Loucy (cell line): ENCODE measurements around the gene C1QTNF9.
A peak's percentile ranks its signal among the peaks of the same experiment; 100 is the strongest.

Source experiments
- H2AFZ ChIP-seq: fragments of 200-600 bp; sonication (generic); 2 replicates; pipeline ENCODE4 v1.6.0; 2016; ENCODE audit warnings: antibody characterized with exemption, mild to moderate bottlenecking, low read length, moderate library complexity
- H3F3A ChIP-seq: fragments of 200-600 bp; 2 replicates; pipeline ENCODE4 v1.6.0; 2016; ENCODE audit warnings: antibody characterized with exemption, low read depth, mild to moderate bottlenecking
- H3K27me3 ChIP-seq: fragments of 200-600 bp; sonication (generic); 2 replicates; pipeline ENCODE4 v1.6.1; 2014; ENCODE audit warnings: low read length, mild to moderate bottlenecking; ENCODE audit not compliant: insufficient read depth, poor library complexity, severe bottlenecking
- H3K36me3 ChIP-seq: fragments of 200-600 bp; sonication (generic); 2 replicates; pipeline ENCODE4 v1.6.1; 2016; ENCODE audit warnings: low read length; ENCODE audit not compliant: insufficient read depth
- H3K4me1 ChIP-seq: fragments of 200-600 bp; sonication (generic); 2 replicates; pipeline ENCODE4 v1.5.1; 2014; ENCODE audit warnings: low read length, mild to moderate bottlenecking; ENCODE audit not compliant: insufficient read depth, poor library complexity, severe bottlenecking
- H3K4me2 ChIP-seq: fragments of 200-600 bp; sonication (generic); 2 replicates; pipeline ENCODE4 v1.6.0; 2014; ENCODE audit warnings: antibody characterized with exemption, low read length, low read depth, mild to moderate bottlenecking; ENCODE audit not compliant: poor library complexity, severe bottlenecking
- H3K4me3 ChIP-seq: fragments of 200-600 bp; sonication (generic); 2 replicates; pipeline ENCODE4 v1.5.1; 2014; ENCODE audit warnings: low read length, mild to moderate bottlenecking, mixed read lengths; ENCODE audit not compliant: poor library complexity, severe bottlenecking
- H3K79me2 ChIP-seq: fragments of 200-600 bp; sonication (generic); 2 replicates; pipeline ENCODE4 v1.6.1; 2014; ENCODE audit warnings: low read length; ENCODE audit not compliant: insufficient read depth
- H3K9ac ChIP-seq: fragments of 200-600 bp; sonication (generic); 2 replicates; pipeline ENCODE4 v1.6.0; 2014; ENCODE audit warnings: mild to moderate bottlenecking, low read depth, low read length, moderate library complexity; ENCODE audit not compliant: poor library complexity, severe bottlenecking
- H3K9me2 ChIP-seq: fragments of 200-600 bp; sonication (generic); replicated peaks from 2 replicates; pipeline ENCODE4 v1.6.1; 2016; ENCODE audit warnings: low read depth, low read length, mixed read lengths
- H3K9me3 ChIP-seq: fragments of 200-600 bp; sonication (generic); 2 replicates; pipeline ENCODE4 v1.6.1; 2014; ENCODE audit warnings: mild to moderate bottlenecking, antibody characterized with exemption, low read length, low read depth; ENCODE audit not compliant: insufficient read depth
- H4K20me1 ChIP-seq: fragments of 200-600 bp; sonication (generic); 2 replicates; pipeline ENCODE4 v1.6.0; 2014; ENCODE audit warnings: antibody characterized with exemption, low read length, mild to moderate bottlenecking; ENCODE audit not compliant: insufficient read depth, poor library complexity, severe bottlenecking
- CTCF ChIP-seq: fragments of 200-600 bp; sonication (generic); conservative IDR thresholded peaks from 2 replicates; pipeline ENCODE4 v1.5.1; 2014; ENCODE audit warnings: mild to moderate bottlenecking, antibody characterized with exemption, low read length
- EZH2phosphoT487 ChIP-seq: fragments of 200-600 bp; IDR thresholded peaks from 2 replicates; pipeline ENCODE4 v1.6.1; 2018; ENCODE audit warnings: antibody characterized with exemption, mild to moderate bottlenecking, moderate library complexity, borderline replicate concordance

C1QTNF9 gene

DNA sequence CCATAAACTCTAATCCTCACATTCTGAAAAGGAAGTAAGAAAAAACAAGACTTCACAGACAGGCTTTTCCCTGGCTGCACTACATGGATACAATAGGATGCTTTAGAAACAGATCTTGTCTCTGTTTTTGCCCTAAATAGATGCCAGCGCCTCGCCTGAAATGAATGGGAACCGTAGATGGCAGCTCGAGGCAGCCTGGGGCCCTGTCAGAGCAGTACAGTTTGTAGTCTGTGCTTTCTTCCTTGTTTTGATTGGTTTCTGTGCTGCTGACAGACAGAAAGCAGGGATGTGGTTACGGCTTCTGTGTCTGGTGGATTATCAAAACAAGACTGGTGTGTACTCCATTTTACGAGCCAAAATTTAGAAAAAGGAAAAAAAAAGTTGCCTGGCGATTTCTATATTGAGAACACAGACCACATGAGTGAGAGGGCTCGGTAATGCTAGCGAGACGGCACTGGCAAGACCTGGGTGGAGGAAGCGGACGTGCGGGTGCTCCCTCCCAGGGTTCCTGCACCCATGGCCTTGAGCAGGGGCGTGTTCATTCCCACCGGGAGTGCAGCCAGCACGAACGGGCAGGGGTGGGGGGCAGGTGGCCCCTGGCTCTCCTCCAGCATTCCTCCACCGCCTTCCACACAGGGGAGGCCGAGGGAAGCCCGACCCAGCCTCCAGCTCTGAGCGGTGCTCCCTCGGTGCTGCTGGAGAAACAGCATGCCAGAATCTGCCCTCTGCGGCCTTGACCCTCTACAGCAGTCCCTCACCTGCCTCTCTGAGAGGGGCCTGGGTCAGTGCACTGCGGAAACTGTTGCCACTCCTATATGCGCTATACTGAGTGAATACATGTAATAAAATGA lies 37.6 kb upstream of the C1QTNF9 start:
- Histone ChIP-seq H3K79me2 (peaks cover 33% of the 10 kb centered on the region; the same call in 1 of the 2 replicates), H3K4me3 (peak overlapping the region; percentile 74), H3K9me2 (no peaks in the 10 kb centered on the region), H3K4me2 (peak overlapping the region; percentile 90), H4K20me1 (no peaks in the 10 kb centered on the region), H3K9ac (peak overlapping the region; percentile 80), H3K36me3 (no peaks in the 10 kb centered on the region), H3K4me1 (peaks cover 49% of the 10 kb centered on the region), H3K27me3 (no peaks in the 10 kb centered on the region), H2AFZ (peak overlapping the region; percentile 74), H3F3A (peaks cover 9% of the 10 kb centered on the region; the same call in 1 of the 2 replicates), H3K9me3 (no peaks in the 10 kb centered on the region)
- TF ChIP-seq EZH2phosphoT487 (no peak), CTCF (no peak)

DNA sequence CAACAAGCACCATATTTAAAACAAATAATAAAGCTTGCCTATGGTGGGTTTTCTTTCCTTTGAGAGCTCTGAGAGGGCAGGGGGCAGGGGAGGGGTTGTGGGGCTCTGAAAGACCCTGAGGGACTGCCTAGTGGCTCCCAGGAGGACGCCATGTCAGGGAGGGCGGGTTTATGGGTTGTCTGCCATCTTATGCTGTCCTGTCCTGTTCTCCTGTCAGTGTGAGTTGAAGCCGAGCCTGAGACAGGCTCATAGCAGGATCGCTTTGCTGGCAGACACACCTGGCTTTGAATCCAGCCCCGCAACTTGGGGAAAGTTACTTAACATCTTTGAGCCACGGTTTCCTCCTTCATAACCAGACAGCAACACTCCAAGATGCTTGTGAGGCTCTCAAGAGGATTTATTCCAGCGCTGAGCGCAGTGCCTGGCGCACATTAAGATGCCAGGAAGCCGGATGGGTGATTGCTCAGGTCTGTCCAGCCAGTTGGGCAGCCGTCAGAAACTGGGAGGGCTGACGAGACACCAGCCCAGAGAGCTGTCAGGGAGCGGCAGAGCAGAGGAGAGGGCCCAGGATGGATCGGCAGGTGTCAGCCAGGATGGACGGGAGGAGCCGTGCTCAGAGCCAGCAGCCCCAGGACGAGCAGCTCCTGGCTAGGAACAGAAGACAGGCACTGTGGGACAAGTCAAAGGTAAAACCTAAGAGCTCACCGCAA lies 36.8 kb upstream of the C1QTNF9 start:
- Histone ChIP-seq H3K9me2 (no peaks in the 10 kb centered on the region), H3K79me2 (peaks cover 33% of the 10 kb centered on the region; the same call in 1 of the 2 replicates), H3K36me3 (no peaks in the 10 kb centered on the region), H3K4me1 (peaks cover 49% of the 10 kb centered on the region), H4K20me1 (no peaks in the 10 kb centered on the region), H2AFZ (peak overlapping the region; percentile 74), H3K4me3 (peak overlapping the region; percentile 74), H3F3A (peaks cover 9% of the 10 kb centered on the region; the same call in 1 of the 2 replicates), H3K9me3 (no peaks in the 10 kb centered on the region), H3K9ac (peak overlapping the region; percentile 80), H3K27me3 (no peaks in the 10 kb centered on the region), H3K4me2 (peak overlapping the region; percentile 90)
- TF ChIP-seq EZH2phosphoT487 (no peak), CTCF (no peak)

DNA sequence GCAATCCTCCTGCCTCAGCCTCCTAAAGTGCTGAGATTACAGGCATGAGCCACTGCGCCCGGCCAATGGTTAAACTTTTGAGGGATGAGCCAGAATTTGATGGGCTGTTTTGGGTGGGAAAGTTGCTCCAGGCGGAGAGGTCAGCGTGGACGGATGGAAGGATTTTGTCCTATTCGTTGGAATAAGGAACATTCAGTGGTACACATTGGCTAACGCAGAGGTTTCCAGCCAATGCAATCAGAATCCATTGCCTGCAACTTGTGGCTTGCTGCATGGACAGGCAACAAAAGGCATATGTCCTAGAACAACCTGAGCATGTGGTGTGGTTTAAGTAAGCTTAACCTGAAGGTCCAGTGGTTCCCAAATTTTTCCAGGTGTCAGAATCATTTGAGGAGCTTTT lies 35.5 kb upstream of the C1QTNF9 start:
- Histone ChIP-seq H3K4me1 (peaks cover 49% of the 10 kb centered on the region), H3F3A (peaks cover 9% of the 10 kb centered on the region; the same call in 1 of the 2 replicates), H3K36me3 (no peaks in the 10 kb centered on the region), H3K27me3 (no peaks in the 10 kb centered on the region), H3K9me3 (no peaks in the 10 kb centered on the region), H3K9ac (no peak overlapping the region), H4K20me1 (no peaks in the 10 kb centered on the region), H3K4me3 (no peak overlapping the region), H3K4me2 (no peak overlapping the region), H3K9me2 (no peaks in the 10 kb centered on the region), H3K79me2 (peaks cover 33% of the 10 kb centered on the region; the same call in 1 of the 2 replicates), H2AFZ (no peak overlapping the region)
- TF ChIP-seq CTCF (no peak), EZH2phosphoT487 (no peak)
